Measurements from ENCODE around the gene ELP4.

Gene ELP4

DNA sequence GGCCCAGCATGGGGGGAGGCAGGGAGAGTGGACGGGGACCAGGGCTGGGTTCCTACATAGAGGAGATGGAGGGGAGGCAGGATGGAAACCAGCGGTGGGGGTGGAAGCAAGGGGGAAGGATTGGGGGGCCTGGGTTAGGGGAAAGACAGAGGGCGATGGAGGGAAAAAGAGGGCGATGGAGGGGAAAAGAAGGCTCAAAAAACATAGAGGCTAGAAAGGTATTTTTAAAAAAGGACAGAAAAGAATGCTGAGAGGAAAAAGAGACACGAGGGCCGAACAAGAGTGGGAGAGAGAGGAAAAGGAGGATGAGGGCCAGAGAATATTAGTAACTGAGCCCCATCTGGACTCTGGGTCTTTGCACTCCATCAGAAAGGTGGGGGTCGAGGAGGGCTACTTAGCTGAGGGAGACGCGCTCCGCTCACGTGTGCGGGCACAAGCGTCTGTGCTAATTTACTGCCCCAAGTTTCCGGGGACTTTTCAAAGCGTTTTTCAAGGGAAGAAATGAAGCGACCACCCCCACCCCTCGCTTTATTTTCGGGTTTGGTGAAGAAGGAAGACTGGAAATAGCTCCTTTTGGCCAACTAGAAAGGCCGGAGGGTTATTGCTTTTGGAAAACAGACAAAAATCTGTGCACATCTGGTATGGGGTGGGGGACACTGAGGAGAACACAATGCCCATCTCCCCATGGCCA lies 287.1 kb downstream of the ELP4 start:
- Histone ChIP-seq H3K36me3 (ENCODE audit: low read length) (no peaks in the 10 kb centered on the region), H3K27ac (ENCODE audit: low read depth, low read length) (no peak overlapping the region), H3K9me2 (replicated peaks; ENCODE audit: insufficient read depth, low read length) (no peaks in the 10 kb centered on the region), H3K79me2 (ENCODE audit: insufficient read depth, low read length) (no peaks in the 10 kb centered on the region), H3F3A (ENCODE audit: insufficient read depth) (no peaks in the 10 kb centered on the region), H3K4me3 (ENCODE audit: insufficient read depth, low read length, poor library complexity, severe bottlenecking) (no peak overlapping the region), H3K9me3 (ENCODE audit: insufficient read depth, low read length) (no peaks in the 10 kb centered on the region), H4K20me1 (ENCODE audit: low read depth, low read length) (no peaks in the 10 kb centered on the region), H2AFZ (ENCODE audit: low read depth, low read length, severe bottlenecking) (no peak overlapping the region), H3K9ac (ENCODE audit: low read length) (no peak overlapping the region), H3K27me3 (ENCODE audit: low read length) (no peaks in the 10 kb centered on the region), H3K4me2 (ENCODE audit: low read depth, low read length, poor library complexity, severe bottlenecking) (no peak overlapping the region)
- no peak for TF ChIP-seq EZH2phosphoT487 (conservative IDR thresholded peaks at IDR 0.05; ENCODE audit: low read length)
- TF ChIP-seq, protein P1, sequence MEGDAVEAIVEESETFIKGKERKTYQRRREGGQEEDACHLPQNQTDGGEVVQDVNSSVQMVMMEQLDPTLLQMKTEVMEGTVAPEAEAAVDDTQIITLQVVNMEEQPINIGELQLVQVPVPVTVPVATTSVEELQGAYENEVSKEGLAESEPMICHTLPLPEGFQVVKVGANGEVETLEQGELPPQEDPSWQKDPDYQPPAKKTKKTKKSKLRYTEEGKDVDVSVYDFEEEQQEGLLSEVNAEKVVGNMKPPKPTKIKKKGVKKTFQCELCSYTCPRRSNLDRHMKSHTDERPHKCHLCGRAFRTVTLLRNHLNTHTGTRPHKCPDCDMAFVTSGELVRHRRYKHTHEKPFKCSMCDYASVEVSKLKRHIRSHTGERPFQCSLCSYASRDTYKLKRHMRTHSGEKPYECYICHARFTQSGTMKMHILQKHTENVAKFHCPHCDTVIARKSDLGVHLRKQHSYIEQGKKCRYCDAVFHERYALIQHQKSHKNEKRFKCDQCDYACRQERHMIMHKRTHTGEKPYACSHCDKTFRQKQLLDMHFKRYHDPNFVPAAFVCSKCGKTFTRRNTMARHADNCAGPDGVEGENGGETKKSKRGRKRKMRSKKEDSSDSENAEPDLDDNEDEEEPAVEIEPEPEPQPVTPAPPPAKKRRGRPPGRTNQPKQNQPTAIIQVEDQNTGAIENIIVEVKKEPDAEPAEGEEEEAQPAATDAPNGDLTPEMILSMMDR (IDR thresholded peaks at IDR 0.05; ENCODE audit: insufficient read depth, low read length, poor library complexity, severe bottlenecking): no peak

- Histone ChIP-seq H3K9me3 (ENCODE audit: insufficient read depth, low read length) (no peaks in the 10 kb centered on the region), H3F3A (ENCODE audit: insufficient read depth) (no peaks in the 10 kb centered on the region), H3K9me2 (replicated peaks; ENCODE audit: insufficient read depth, low read length) (no peaks in the 10 kb centered on the region), H3K27ac (ENCODE audit: low read depth, low read length) (no peak overlapping the region), H2AFZ (ENCODE audit: low read depth, low read length, severe bottlenecking) (no peak overlapping the region), H3K9ac (ENCODE audit: low read length) (no peak overlapping the region), H3K36me3 (ENCODE audit: low read length) (no peaks in the 10 kb centered on the region), H4K20me1 (ENCODE audit: low read depth, low read length) (no peaks in the 10 kb centered on the region), H3K79me2 (ENCODE audit: insufficient read depth, low read length) (no peaks in the 10 kb centered on the region), H3K4me2 (ENCODE audit: low read depth, low read length, poor library complexity, severe bottlenecking) (no peak overlapping the region), H3K27me3 (ENCODE audit: low read length) (no peaks in the 10 kb centered on the region), H3K4me3 (ENCODE audit: insufficient read depth, low read length, poor library complexity, severe bottlenecking) (no peak overlapping the region)
- TF ChIP-seq EZH2phosphoT487 (conservative IDR thresholded peaks at IDR 0.05; ENCODE audit: low read length): no peak
- TF ChIP-seq, protein P1 (IDR thresholded peaks at IDR 0.05; ENCODE audit: insufficient read depth, low read length, poor library complexity, severe bottlenecking): no peak
These were observed 287.9 kb downstream of the ELP4 start for GRCh38 chr11:31797190-31798056.

DNA sequence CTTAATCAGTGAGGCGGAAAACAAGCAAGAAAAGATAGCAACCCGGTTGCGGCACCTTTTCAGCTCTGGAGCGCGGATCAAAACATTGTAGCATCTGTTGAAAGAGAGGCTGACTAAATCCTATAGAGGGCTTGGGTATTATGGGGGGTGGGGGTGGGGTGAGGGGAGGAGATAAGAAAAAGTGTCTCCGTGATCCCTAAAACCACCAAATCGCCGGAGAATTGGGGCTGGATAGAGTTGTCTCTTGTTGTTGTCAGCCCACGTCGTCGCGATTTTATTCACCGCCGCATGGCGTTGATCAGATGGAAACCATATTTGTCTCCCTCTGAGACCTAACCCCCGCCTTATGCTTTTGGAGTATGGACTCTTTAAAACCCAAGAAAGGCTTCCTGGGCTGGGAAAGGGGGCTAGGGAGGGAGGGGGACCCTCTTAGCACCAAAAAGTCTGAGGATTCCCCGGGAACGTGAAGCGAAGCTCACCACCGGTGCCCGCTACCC lies 288.5 kb downstream of the ELP4 start:
- Histone ChIP-seq H3K4me3 (ENCODE audit: insufficient read depth, low read length, poor library complexity, severe bottlenecking) (no peak overlapping the region), H3K79me2 (ENCODE audit: insufficient read depth, low read length) (no peaks in the 10 kb centered on the region), H4K20me1 (ENCODE audit: low read depth, low read length) (no peaks in the 10 kb centered on the region), H2AFZ (ENCODE audit: low read depth, low read length, severe bottlenecking) (no peak overlapping the region), H3K36me3 (ENCODE audit: low read length) (no peaks in the 10 kb centered on the region), H3K27ac (ENCODE audit: low read depth, low read length) (no peak overlapping the region), H3K9me2 (replicated peaks; ENCODE audit: insufficient read depth, low read length) (no peaks in the 10 kb centered on the region), H3K4me2 (ENCODE audit: low read depth, low read length, poor library complexity, severe bottlenecking) (no peak overlapping the region), H3K9ac (ENCODE audit: low read length) (no peak overlapping the region), H3F3A (ENCODE audit: insufficient read depth) (no peaks in the 10 kb centered on the region), H3K27me3 (ENCODE audit: low read length) (no peaks in the 10 kb centered on the region), H3K9me3 (ENCODE audit: insufficient read depth, low read length) (no peaks in the 10 kb centered on the region)
- no peak for TF ChIP-seq EZH2phosphoT487 (conservative IDR thresholded peaks at IDR 0.05; ENCODE audit: low read length)
- TF ChIP-seq, protein P1 (IDR thresholded peaks at IDR 0.05; ENCODE audit: insufficient read depth, low read length, poor library complexity, severe bottlenecking): no peak

All from SU-DHL-6 (cell line).